Ishikawa (cell line): ENCODE results near the gene AMER1.

Source experiments
- CEBPB ChIP-seq: IDR thresholded peaks from 2 replicates; pipeline ENCODE4 v1.6.1; 2012
- CREB1 ChIP-seq: IDR thresholded peaks from 2 replicates; pipeline ENCODE4 v1.6.1; 2012; ENCODE audit warnings: low read depth
- EGR1 ChIP-seq: IDR thresholded peaks from 2 replicates; pipeline ENCODE4 v1.6.1; 2012
- EP300 ChIP-seq: IDR thresholded peaks from 2 replicates; pipeline ENCODE4 v1.6.1; 2012; ENCODE audit warnings: borderline replicate concordance
- FOXM1 ChIP-seq: IDR thresholded peaks from 2 replicates; pipeline ENCODE4 v1.6.1; 2012; ENCODE audit warnings: low read depth, borderline replicate concordance
- MAX ChIP-seq: IDR thresholded peaks from 2 replicates; pipeline ENCODE4 v1.6.1; 2012
- NFIC ChIP-seq: IDR thresholded peaks from 2 replicates; pipeline ENCODE4 v1.6.1; 2012
- RAD21 ChIP-seq: IDR thresholded peaks from 2 replicates; pipeline ENCODE4 v1.6.1; 2012; ENCODE audit warnings: low read depth
- REST ChIP-seq: IDR thresholded peaks from 2 replicates; pipeline ENCODE4 v1.6.1; 2012; ENCODE audit warnings: low read depth, mild to moderate bottlenecking
- TAF1 ChIP-seq: IDR thresholded peaks from 2 replicates; pipeline ENCODE4 v1.6.1; 2012; ENCODE audit warnings: low read depth, mild to moderate bottlenecking
- TCF12 ChIP-seq: IDR thresholded peaks from 2 replicates; pipeline ENCODE4 v1.6.1; 2012; ENCODE audit warnings: low read depth
- TEAD4 ChIP-seq: IDR thresholded peaks from 2 replicates; pipeline ENCODE4 v1.6.1; 2012
- USF1 ChIP-seq: IDR thresholded peaks from 2 replicates; pipeline ENCODE4 v1.6.1; 2012
- YY1 ChIP-seq: IDR thresholded peaks from 2 replicates; pipeline ENCODE4 v1.6.1; 2012; ENCODE audit warnings: low read depth
- ZBTB7A ChIP-seq: IDR thresholded peaks from 2 replicates; pipeline ENCODE4 v1.6.1; 2012; ENCODE audit warnings: low read depth

The AMER1 gene

GRCh38 chrX:64195862-64196261 lies 9.6 kb downstream of the AMER1 start:
- TF ChIP-seq CEBPB (no peak), EP300 (no peak), RAD21 (no peak), YY1 (no peak), TAF1 (no peak), CREB1 (no peak), EGR1 (no peak), FOXM1 (no peak), MAX (no peak), TCF12 (no peak), TEAD4 (no peak), ZBTB7A (no peak), NFIC (no peak), USF1 (no peak), REST (no peak)

GRCh38 chrX:64192673-64193072 lies 12.8 kb downstream of the AMER1 start:
- TF ChIP-seq CREB1, result no peak
- TF ChIP-seq TCF12, result no peak
- TF ChIP-seq TEAD4, result no peak
- no peak for TF ChIP-seq ZBTB7A
- TF ChIP-seq USF1, result no peak
- TF ChIP-seq RAD21, result no peak
- no peak for TF ChIP-seq EP300
- no peak for TF ChIP-seq TAF1
- TF ChIP-seq EGR1, result no peak
- no peak for TF ChIP-seq FOXM1
- no peak for TF ChIP-seq MAX

- TF ChIP-seq FOXM1 (no peak), CEBPB (no peak), NFIC (no peak), USF1 (no peak), MAX (no peak), CREB1 (no peak), TAF1 (no peak), YY1 (no peak), RAD21 (no peak), TEAD4 (no peak), ZBTB7A (no peak), TCF12 (no peak), EGR1 (no peak), EP300 (no peak), REST (no peak)
Measured at GRCh38 chrX:64192040-64192439, 13.5 kb downstream of the AMER1 start.

- no peak for TF ChIP-seq CREB1
- no peak for TF ChIP-seq FOXM1
- TF ChIP-seq EP300, result no peak
- TF ChIP-seq TEAD4, result no peak
- no peak for TF ChIP-seq MAX
- no peak for TF ChIP-seq CEBPB
- TF ChIP-seq TCF12, result no peak
Measured at GRCh38 chrX:64191281-64192010, 14.1 kb downstream of the AMER1 start.

GRCh38 chrX:64190136-64190740 lies 15.3 kb downstream of the AMER1 start:
- TF ChIP-seq CEBPB, result no peak
- no peak for TF ChIP-seq EGR1
